HG02588 (cell line): ENCODE data around the gene KCNT2.

Experiments
- ATAC-seq: cut with Tn5 transposase; IDR thresholded peaks from one replicate; pipeline ENCODE4 v1.9.1; 2021; ENCODE audit warnings: mild to moderate bottlenecking, moderate library complexity; ENCODE audit not compliant: unreplicated experiment

KCNT2 gene

DNA sequence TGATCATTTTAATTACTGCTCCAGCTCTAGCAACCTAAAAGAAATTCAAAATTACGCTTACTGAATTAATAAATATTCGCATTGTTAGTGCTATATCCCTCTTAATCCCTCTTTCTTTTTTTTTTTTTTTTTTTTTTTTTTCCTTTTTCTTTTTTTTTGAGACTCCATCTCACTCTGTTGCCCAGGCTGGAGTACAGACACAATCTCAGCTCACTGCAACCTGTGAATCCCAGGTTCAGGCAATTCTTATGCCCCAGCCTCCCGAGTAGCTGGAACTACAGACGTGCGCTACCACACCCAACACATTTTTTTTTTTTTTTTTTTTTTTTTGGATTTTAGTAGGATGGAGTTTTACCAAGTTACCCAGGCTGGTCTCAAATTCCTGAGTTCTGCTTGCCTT, 157.1 kb downstream of the KCNT2 start:
- no peak for ATAC-seq

DNA sequence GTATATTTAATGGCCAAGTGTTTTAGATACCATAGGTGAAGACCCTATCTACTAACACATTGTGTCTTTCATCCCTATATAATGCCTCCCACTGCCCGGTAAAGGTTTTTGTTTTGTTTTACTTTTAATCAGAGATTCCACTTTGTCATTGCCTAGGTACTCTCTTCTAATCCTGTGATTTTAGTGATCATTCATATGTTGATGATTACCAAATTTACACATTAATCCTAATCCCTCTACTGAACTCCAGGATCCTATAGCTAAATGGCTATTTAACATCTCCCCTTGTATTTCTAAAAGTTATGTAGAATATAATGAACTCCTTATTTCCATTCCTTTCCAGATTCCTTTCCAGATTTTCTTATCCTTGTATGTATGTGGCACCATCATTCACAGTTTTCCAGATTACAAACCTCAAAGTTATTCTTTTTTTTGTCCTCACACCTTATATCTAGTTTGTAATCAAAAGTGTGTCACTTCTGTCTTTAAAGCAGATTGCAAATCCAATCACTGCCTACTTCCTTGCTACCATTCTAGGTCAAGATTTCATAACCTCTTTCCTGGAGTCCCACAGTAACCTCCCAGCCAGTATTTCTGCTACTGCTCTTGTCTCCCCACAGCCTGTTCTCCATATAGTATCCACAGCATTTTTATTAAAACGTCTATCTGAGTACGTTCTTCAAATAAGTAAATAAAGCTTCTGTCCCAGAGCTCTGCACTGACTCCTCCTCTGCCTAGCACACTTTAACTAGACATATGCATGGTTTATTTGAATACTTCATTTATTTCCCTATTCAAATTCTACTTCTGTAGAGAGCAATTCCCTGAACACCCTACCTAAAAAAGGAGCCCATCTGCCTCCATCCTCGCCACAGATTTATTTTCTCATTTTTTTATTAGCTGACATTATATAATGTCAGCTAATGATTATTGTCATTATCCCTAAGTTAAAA, 157.8 kb downstream of the KCNT2 start:
- ATAC-seq: no peak

DNA sequence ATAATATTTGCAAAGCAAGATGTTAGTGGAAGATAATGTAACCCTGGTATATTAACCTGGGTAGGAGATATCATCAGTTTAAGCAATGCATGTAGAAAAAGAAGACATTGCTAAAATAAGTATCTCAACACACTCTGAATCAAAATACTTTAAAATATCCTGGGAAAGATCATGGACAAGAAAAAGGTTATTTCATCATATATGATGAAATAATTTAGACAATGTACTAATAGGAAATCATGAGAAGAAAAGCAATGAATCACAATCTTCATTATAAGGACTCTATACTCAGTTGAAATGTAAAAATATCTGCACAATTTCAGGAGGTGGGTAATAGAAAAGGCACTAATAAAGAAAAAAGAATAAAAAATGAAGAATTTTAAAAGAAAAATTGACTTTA, 158.8 kb downstream of the KCNT2 start:
- ATAC-seq: no peak

DNA sequence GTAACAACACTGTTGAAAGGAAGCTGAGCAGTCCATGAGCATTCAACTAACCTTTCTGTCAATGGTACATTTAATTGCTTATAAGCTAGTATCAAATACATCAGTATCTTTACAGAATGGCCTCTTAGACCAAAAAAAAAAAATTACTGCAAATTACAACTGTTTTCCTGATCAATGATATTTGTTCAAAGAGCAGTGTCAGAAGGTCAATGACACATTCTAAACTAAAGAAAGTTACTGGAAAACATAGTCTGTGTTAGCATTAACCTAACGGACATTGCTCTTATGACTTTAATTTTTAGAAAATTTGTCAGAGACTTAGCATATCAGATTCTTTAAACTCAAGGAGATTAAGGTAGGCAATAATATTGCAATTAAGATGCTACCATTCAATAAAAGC, 162.5 kb downstream of the KCNT2 start:
- no peak for ATAC-seq

DNA sequence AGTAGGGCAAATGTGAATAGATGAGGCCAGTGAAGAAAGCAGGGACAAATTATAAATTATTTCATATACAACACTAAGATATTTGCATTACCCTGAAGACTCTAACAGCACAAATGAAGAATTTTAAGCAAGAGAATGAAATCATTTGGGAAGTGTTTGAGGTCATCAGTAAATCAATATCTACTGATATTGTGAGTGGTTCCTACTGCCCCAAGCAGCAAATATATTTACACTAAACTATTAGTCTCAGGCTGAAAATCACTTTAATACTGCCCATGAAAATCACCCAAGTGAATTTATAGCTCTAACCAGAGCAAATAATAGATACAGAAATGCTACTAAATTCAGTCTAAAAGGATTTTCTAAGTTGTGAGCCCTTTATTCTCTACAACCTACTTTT, 163.6 kb downstream of the KCNT2 start:
- no peak for ATAC-seq

DNA sequence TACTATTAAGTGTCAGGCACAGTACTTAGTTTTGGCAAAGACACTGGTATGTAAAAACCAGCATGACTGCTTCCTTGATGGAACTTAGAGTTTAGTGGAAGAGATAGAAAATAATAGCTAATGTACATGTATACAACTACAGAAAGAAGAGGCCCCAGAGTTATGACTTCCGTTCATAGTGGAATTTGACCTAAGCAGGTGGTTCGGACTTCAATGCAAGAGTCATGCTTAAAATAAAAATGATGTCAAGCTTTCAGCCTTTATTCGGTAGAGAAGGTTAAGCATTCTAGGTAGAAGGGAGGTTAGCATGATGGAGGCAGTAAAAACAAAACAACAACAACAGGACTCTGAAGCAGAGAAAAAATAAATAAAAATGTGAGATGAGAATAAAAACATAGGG, 165.9 kb downstream of the KCNT2 start:
- no peak for ATAC-seq

DNA sequence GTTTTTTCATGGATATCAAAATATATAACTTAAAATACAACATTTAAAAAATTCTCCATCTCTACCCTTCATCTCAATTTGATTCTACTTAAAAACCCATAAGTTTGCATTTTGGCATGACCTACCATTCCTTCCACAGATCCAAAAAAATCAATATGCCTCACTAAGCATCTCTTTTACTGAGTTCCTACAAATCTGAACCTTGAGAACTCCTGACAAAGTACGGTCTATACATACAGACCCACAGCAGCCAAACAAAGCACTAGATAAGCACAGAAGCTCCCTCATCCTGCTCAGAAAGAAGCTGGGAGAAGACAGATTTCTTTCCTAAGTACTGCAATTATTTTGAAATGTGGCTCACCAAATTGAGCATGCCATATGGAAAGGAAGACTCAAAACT, 167.5 kb downstream of the KCNT2 start:
- ATAC-seq: no peak

DNA sequence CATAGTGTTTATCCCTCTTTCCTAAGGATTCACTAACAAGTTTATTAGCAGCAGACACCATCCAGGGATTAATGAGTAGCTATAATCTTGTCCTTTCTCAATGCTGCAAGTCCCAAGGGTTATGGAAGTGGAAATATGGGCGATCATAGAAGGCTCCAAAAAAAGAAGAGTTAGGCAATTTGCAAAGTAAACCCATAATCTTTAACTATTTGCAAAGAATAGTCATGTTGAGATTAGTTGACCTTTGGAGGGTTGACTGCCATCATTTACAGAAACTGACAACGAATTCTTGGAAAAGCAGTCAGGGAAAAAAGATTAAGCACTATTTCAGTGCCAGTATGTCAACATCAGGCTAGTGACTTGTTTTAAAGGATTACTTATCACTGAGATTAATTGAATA, 169.9 kb downstream of the KCNT2 start:
- ATAC-seq: no peak

DNA sequence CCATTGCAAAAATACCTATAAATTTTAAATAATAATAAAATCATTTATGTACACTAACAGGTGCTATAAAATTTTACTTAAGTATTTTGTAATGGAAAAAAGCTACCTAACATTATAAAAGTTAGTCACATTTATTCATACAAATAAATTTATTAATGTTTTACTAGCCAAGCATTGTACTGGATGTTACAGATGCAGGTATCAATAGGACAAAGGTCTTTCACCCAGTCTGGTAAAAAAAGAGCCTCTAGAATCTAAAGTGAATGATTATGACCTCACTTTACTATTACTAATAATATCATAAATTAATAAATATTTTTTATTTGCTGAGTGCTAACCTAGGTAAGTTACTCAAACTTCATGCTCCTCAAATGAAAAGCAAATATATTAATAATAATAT, 170.6 kb downstream of the KCNT2 start:
- no peak for ATAC-seq

DNA sequence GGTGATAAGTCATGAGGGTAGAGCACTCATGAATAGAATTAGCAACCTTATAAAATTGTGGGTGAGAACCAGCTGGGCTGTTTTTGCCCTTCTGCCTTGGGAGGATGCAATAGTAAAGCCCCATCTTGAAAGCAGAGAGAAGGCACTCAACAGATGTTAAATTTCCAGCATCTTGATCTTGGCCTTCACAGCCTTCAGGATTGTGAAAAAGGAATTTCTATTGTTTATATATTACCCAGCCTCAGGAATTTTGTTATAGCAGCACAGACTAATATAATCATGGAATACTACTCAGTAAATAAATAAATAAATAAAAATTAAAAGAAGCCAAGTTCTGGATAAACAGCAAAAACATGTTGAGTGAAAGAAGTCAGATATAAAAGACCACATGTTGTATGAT, 175.2 kb downstream of the KCNT2 start:
- ATAC-seq: no peak

DNA sequence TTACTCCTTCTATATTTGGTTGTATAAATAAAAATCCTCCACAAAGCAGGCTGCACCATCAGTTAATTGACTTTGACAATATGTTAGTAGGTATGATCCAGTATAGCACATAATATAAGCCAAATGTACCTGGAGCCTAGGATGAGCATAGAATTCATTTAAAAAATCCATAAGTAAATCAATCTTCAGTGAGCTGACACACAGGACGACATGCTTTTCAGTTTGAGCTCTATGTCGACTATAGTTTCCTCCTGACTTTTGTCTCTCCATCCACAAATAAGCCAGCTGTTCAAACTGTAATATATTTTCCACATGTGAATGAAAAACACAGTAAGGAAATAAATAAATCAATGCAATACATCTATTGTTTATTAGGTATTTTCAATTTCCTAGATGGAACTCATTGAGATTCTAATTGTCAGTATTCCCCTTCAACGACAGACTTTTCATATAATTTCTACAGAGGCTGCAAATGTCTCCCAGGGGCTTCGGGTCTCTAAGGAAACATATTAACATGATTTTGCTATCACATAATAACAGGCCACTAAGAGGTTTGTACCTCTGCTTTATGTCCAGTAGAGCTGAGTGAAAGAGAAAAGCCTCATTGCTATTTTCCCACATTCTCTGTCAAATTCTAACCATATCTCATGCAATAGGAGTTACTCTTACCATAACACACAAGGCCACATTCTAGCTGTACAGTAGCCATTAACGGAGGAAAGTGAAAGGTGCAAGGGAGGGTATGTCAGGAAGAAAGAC, 180.1 kb downstream of the KCNT2 start:
- no peak for ATAC-seq

DNA sequence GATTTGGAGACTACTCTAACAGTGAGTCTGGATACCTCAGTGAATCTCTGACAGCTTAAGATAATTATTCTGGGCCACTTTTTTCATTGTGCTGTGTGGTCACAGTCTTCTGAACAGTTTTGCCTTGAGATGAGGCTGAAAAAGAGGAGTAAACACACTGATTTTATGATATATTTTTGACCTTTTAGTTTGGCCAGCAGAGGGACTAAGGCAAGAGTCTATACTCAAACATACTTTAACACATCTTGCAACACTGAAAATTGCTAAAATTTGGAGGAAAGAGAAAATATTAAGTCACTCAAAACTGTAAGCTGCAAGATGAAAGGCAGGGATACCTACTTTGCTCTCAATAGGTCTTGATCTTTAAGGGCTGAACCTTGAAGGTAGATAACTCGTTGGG, 182.7 kb downstream of the KCNT2 start:
- ATAC-seq: no peak

DNA sequence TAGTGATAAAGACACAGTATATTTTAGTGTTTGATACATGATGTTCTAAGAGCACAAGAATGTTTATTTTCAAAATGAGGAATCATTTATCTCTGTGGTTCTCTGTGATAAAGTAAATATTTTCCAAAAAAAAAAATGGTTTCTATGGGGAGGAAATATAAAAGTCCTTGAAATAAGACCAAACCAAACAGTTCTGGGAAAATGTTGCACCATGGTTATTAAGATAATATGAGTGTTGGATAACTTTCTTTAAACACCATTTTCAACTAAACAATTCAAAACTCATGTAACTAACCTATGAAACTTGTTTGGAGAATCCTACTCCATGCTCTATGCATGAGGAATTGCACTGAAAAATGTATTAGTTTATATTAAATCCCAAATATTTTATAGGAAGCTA, 184.6 kb downstream of the KCNT2 start:
- no peak for ATAC-seq

DNA sequence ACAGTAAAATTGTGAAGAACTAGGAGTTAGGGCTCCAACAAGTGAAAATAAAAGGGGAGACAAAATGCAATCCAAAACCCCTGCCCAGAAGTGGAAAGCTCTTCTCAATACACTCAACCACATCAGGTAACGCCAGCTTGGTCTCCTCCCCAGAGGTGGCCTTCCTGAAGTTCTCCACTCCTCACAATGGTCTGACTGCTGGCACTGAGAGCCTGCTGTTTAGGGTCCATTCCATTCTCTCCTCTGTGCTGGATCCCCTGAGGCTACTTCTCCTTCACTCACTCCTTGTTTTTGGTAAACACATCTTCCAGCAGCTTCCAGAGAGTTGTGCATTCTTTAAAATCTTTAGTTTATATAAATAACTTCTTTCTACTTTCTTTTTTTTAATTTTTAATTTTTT, 189.5 kb downstream of the KCNT2 start:
- no peak for ATAC-seq

DNA sequence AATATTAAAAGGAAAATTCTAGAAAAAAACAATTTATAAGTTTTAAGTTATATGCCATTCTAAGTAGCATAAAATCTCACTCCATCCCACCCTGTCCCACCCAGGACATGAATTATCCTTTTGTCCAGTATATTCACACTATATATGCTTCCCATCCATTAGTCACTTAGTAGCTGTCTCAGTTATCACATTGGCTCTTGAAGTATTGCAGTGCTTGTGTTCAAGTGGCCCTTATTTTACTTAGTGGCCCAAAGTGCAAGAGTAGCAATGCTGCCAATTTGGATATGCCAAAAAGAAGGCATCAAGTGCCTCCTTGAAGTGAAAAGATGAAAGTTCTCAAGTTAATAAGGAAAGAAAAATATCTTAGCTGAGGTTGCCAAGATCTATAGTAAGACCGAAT, 192.3 kb downstream of the KCNT2 start:
- no peak for ATAC-seq

DNA sequence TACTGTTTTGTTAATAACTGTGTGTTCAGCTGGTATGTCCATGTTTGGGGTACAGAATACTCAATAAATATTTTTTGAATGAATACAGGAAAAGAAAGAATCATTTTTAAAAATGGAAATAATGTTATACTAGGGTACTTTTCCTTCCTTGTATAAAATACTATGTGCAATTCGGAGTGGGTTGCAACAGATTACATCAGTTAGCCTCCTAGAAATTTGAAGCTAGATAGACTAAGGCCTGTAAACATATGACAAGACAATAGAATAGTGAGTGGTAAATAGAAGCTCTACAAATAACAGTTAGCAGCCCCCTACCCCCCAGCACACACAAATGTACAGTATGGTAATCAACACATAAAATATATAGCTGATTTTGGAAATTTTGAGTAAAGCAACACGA, 195.9 kb downstream of the KCNT2 start:
- ATAC-seq: no peak

DNA sequence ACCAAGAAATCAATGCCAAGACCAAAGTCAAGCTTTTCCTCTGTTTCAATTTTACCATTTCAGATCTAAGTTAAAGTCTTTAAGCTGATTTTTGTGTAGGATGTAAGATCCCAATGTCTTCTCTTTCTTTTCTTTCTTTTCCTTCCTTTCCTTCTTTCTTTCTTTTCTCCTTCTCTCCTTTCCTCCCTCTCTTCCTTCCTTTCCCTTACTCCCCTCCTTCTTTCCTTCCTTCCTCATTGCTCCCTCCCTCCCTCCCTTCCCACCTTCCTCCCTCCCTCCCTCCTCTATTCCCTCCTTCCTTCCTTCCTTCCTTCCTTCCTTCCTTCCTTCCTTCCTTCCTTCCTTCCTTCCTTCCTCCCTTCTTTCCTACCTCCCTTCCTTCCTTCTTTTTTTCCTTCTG, 197.5 kb downstream of the KCNT2 start:
- no peak for ATAC-seq

DNA sequence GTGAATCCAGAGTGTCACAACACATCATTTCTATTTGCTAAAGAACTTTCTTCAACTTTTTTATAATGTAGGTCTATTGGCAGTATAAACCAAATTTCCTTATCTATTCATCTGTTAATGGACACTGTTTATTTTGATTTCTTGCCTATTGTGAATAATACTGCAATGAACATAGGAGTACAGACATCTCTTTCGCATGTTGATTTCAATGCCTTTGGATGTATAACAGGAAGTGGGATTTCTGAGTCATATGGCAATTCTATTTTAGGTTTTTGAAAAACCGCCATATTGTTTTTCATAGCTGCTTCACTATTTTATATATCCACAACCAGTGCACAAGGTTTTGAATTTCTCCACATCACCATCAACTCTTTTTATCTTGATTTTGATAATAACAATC, 198.7 kb downstream of the KCNT2 start:
- no peak for ATAC-seq

DNA sequence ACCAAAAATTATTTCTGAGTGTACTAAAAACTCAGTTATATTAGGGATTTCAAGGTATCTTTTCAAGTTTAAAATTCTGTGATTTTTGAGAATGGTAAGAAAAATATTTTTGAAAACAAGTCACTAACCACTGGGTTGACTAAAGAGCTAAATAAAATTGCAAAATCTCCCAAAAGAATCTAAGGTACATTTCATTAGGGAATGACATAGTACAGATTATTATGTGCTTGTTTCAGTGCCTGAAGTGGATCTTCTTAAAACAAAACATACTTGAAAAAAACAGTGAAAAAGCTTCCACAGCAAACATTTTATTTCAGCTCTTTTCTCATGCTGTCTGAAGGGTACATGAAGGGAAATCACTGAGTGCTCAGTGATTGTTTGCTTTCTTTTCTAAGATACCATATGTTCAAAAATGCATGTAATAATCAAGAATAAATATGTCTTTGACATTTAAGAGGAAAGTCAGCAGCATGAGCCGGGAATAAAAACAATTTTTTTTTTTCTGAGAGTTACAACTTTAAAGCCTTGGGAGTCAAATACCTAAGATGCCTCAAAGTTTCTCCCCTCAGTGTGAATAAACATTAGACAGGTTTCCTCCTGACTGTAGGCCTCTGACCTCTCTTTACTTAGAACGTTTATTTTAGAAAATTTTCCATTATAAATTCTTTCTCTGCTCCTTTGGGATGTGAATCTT, 200.7 kb downstream of the KCNT2 start:
- ATAC-seq: no peak

DNA sequence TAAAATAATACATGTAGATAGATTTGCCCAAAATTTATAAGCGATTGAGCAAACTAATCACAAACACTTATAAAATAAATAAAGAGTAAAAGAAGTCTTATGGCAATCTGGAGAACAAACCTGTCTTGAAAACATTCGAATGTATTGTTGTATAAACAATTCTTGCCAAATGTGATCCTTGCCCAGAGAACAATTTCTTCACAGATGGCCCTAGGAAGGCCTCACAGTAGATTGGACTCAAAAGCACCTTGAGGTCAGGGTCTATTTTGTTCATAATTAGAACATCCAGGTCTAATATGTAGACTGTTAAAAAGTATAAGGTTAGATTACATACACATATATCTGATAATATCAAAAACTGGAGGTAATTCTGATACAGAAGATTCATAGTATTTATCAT, 202.4 kb downstream of the KCNT2 start:
- ATAC-seq: no peak

DNA sequence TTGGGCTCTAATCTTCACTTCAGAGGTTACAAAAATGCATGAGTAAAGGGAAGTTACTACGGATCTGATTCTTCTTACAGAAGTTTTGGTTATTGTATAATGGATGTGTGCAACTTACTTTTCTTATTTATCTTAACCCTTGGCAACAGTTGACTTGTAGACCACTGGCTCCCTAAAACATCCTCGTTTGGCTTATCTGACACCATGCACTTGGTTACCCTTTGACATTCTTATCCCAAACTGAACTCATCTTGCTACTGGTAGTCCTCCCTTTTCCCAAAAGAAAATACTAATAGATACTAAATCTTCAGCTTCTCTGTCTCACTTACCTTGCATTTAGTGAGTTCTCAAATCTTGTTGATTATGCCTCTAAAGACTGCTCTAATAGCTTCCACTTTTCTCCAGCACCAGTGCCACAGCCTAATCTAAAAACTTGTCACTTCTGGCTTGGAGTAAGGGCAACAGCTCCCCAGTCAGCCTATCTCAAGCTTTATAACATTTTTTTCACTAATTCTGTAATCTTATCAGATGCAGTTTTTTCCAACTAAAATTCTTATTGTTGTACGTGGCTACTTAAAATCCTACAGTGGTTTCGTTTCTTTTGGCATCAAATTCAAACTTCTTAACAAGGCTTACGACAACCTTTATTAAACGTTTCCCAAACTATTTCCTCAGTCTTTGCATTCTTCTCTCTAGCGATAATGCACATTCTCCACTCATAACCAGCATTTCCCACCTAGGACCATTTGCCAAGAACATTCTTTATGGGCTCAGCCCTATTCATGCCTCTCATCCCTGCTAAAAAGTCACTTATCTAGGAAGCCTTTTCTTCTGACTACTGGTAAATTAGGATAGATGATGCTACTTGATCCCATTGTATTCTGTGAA, 204.2 kb downstream of the KCNT2 start:
- no peak for ATAC-seq
